Ishikawa (cell line): Measurements from ENCODE around the gene ATP1B3.

ENCODE experiments used
- CEBPB ChIP-seq: IDR thresholded peaks from 2 replicates; pipeline ENCODE4 v1.6.1; 2012
- CREB1 ChIP-seq: IDR thresholded peaks from 2 replicates; pipeline ENCODE4 v1.6.1; 2012; ENCODE audit warnings: low read depth
- EP300 ChIP-seq: IDR thresholded peaks from 2 replicates; pipeline ENCODE4 v1.6.1; 2012; ENCODE audit warnings: borderline replicate concordance
- MAX ChIP-seq: IDR thresholded peaks from 2 replicates; pipeline ENCODE4 v1.6.1; 2012
- NFIC ChIP-seq: IDR thresholded peaks from 2 replicates; pipeline ENCODE4 v1.6.1; 2012
- RAD21 ChIP-seq: IDR thresholded peaks from 2 replicates; pipeline ENCODE4 v1.6.1; 2012; ENCODE audit warnings: low read depth
- REST ChIP-seq: IDR thresholded peaks from 2 replicates; pipeline ENCODE4 v1.6.1; 2012; ENCODE audit warnings: low read depth, mild to moderate bottlenecking
- TAF1 ChIP-seq: IDR thresholded peaks from 2 replicates; pipeline ENCODE4 v1.6.1; 2012; ENCODE audit warnings: low read depth, mild to moderate bottlenecking
- TCF12 ChIP-seq: IDR thresholded peaks from 2 replicates; pipeline ENCODE4 v1.6.1; 2012; ENCODE audit warnings: low read depth
- USF1 ChIP-seq: IDR thresholded peaks from 2 replicates; pipeline ENCODE4 v1.6.1; 2012
- YY1 ChIP-seq: IDR thresholded peaks from 2 replicates; pipeline ENCODE4 v1.6.1; 2012; ENCODE audit warnings: low read depth
- ZBTB7A ChIP-seq: IDR thresholded peaks from 2 replicates; pipeline ENCODE4 v1.6.1; 2012; ENCODE audit warnings: low read depth

DNA sequence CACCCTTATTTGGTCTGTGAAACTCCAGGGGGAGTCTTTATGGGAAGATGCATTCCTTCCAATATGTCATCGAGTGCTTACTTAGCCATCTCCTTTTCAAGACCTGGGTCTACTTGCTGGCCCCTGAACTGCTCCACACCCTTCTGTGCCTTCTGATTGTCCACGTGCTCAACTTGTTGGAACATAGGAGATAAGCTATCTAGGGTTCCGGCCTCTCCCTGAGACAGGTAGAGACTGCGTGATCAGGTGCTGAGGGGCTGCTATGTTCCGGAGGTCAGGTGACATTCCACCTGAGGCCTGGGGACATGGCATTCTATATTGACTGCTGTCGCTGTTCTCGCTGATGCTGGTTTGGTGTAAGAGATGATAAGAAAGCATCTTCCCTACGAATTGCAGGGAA lies 65.6 kb downstream of the ATP1B3 start:
- TF ChIP-seq CREB1 (no peak), REST (no peak), RAD21 (no peak), TCF12 (no peak), TAF1 (no peak), MAX (no peak), EP300 (no peak), YY1 (no peak), USF1 (no peak), NFIC (no peak), ZBTB7A (no peak), CEBPB (no peak)
